Peyer's patch (tissue), 4 donors: ENCODE data around the gene TNFRSF17.

Experiments used
- POLR2A ChIP-seq, 2 donors: fragments of 450-650 bp; IDR thresholded peaks; one replicate each; pipeline ENCODE4 v1.5.1; 2017; ENCODE audit warnings: antibody characterized with exemption in 2 of 2, mild to moderate bottlenecking in 2 of 2, moderate library complexity in 2 of 2
- TF ChIP-seq, protein P1 (sequence below), 6 experiments: fragments of 450-650 bp in 4 of 6; fragments of 200-600 bp in 2 of 6; sonication (generic) in 1 of 6; IDR thresholded peaks; one replicate each; pipeline ENCODE4 v1.5.1; 2017 to 2019; ENCODE audit warnings: antibody characterized with exemption in 6 of 6, mild to moderate bottlenecking in 3 of 6, moderate library complexity in 1 of 6

GRCh38 chr16:11992008-11992584 lies 27.1 kb downstream of the TNFRSF17 start:
- TF ChIP-seq, protein P1, sequence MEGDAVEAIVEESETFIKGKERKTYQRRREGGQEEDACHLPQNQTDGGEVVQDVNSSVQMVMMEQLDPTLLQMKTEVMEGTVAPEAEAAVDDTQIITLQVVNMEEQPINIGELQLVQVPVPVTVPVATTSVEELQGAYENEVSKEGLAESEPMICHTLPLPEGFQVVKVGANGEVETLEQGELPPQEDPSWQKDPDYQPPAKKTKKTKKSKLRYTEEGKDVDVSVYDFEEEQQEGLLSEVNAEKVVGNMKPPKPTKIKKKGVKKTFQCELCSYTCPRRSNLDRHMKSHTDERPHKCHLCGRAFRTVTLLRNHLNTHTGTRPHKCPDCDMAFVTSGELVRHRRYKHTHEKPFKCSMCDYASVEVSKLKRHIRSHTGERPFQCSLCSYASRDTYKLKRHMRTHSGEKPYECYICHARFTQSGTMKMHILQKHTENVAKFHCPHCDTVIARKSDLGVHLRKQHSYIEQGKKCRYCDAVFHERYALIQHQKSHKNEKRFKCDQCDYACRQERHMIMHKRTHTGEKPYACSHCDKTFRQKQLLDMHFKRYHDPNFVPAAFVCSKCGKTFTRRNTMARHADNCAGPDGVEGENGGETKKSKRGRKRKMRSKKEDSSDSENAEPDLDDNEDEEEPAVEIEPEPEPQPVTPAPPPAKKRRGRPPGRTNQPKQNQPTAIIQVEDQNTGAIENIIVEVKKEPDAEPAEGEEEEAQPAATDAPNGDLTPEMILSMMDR (IDR thresholded peaks at IDR 0.05): no peak
- no peak for TF ChIP-seq POLR2A (IDR thresholded peaks at IDR 0.05)
